Trophoblast cell (in vitro differentiated cells and primary cell): ENCODE results near the gene MAP7D1.

ENCODE experiments used
- DNase-seq, 2 donors: peaks; one replicate each; pipeline ENCODE4 v3.0.0-alpha.2; 2016
- H2AFZ ChIP-seq: 2 replicates; pipeline ENCODE4 v1.6.1; 2013; ENCODE audit warnings: low read length, moderate library complexity, mild to moderate bottlenecking; ENCODE audit not compliant: insufficient read depth, poor library complexity
- H2AK5ac ChIP-seq: 2 replicates; pipeline ENCODE4 v1.6.1; 2013; ENCODE audit warnings: mild to moderate bottlenecking, low read length
- H2BK120ac ChIP-seq: 2 replicates; pipeline ENCODE4 v1.6.1; 2013; ENCODE audit warnings: low read length, mild to moderate bottlenecking, moderate library complexity; ENCODE audit not compliant: insufficient read depth, poor library complexity
- H2BK12ac ChIP-seq: 2 replicates; pipeline ENCODE4 v1.6.1; 2013; ENCODE audit warnings: mild to moderate bottlenecking, low read length, moderate library complexity
- H2BK5ac ChIP-seq: 2 replicates; pipeline ENCODE4 v1.6.1; 2013; ENCODE audit warnings: low read length, low read depth, moderate library complexity, mild to moderate bottlenecking; ENCODE audit not compliant: poor library complexity
- H3K14ac ChIP-seq: 2 replicates; pipeline ENCODE4 v1.6.1; 2013; ENCODE audit warnings: mild to moderate bottlenecking, low read length
- H3K18ac ChIP-seq: 2 replicates; pipeline ENCODE4 v1.6.1; 2013; ENCODE audit warnings: mild to moderate bottlenecking, low read length
- H3K23ac ChIP-seq: 2 replicates; pipeline ENCODE4 v1.6.1; 2013; ENCODE audit warnings: low read length
- H3K27ac ChIP-seq: 2 replicates; pipeline ENCODE4 v1.5.1; 2013; ENCODE audit warnings: low read depth, mild to moderate bottlenecking, inconsistent platforms, low read length, moderate library complexity
- H3K27me3 ChIP-seq: 2 replicates; pipeline ENCODE4 v1.6.1; 2013; ENCODE audit warnings: inconsistent platforms, mild to moderate bottlenecking, low read length, moderate library complexity; ENCODE audit not compliant: insufficient read depth
- H3K36me3 ChIP-seq, 2 experiments: 1 replicate in 1 of 2; 2 replicates in 1 of 2; pipeline ENCODE4 v1.6.1; 2013; ENCODE audit warnings: low read length in 2 of 2, mild to moderate bottlenecking in 2 of 2, moderate library complexity in 1 of 2; ENCODE audit not compliant: insufficient read depth in 2 of 2, control insufficient read depth in 1 of 2
- H3K4ac ChIP-seq: 2 replicates; pipeline ENCODE4 v1.6.1; 2013; ENCODE audit warnings: low read depth, mild to moderate bottlenecking, low read length, moderate library complexity
- H3K4me1 ChIP-seq, 2 experiments: 1 replicate in 1 of 2; 2 replicates in 1 of 2; pipeline ENCODE4 v1.6.1; 2013; ENCODE audit warnings: low read length in 2 of 2, mild to moderate bottlenecking in 2 of 2, moderate library complexity in 1 of 2; ENCODE audit not compliant: insufficient read depth in 2 of 2, control insufficient read depth in 1 of 2
- H3K4me2 ChIP-seq: 2 replicates; pipeline ENCODE4 v1.6.1; 2013; ENCODE audit warnings: inconsistent platforms, mild to moderate bottlenecking, low read length, moderate library complexity
- H3K4me3 ChIP-seq: 2 replicates; pipeline ENCODE4 v1.5.1; 2013; ENCODE audit warnings: mild to moderate bottlenecking, low read depth, low read length, inconsistent platforms
- H3K79me1 ChIP-seq: one replicate; pipeline ENCODE4 v1.6.1; 2013; ENCODE audit warnings: low read length
- H3K79me2 ChIP-seq: 2 replicates; pipeline ENCODE4 v1.6.1; 2013; ENCODE audit warnings: low read length, mild to moderate bottlenecking; ENCODE audit not compliant: control insufficient read depth, insufficient read depth, poor library complexity
- H3K9ac ChIP-seq: 2 replicates; pipeline ENCODE4 v1.6.1; 2013; ENCODE audit warnings: mild to moderate bottlenecking, low read length
- H3K9me3 ChIP-seq: 2 replicates; pipeline ENCODE4 v1.6.1; 2013; ENCODE audit warnings: low read depth, mild to moderate bottlenecking, control low read depth, inconsistent platforms, low read length; ENCODE audit not compliant: insufficient read depth
- H4K12ac ChIP-seq: 2 replicates; pipeline ENCODE4 v1.6.1; 2013; ENCODE audit warnings: low read depth, mild to moderate bottlenecking, low read length, moderate library complexity
- H4K8ac ChIP-seq: 2 replicates; pipeline ENCODE4 v1.6.1; 2013; ENCODE audit warnings: low read depth, mild to moderate bottlenecking, low read length, moderate library complexity
- H4K91ac ChIP-seq: one replicate; pipeline ENCODE4 v1.6.1; 2013; ENCODE audit warnings: low read depth, mild to moderate bottlenecking, low read length, moderate library complexity
- WGBS: extraction: QIAGEN DNeasy Blood & Tissue Kit; methylation state at CpG from one replicate; pipeline ENCODE4 v1.1.7; 2013; ENCODE audit warnings: missing lambda C conversion rate; ENCODE audit not compliant: insufficient read length, insufficient coverage; ENCODE audit errors: extremely low coverage; 5-methylcytosine and 5-hydroxymethylcytosine counted together

The MAP7D1 gene

DNA sequence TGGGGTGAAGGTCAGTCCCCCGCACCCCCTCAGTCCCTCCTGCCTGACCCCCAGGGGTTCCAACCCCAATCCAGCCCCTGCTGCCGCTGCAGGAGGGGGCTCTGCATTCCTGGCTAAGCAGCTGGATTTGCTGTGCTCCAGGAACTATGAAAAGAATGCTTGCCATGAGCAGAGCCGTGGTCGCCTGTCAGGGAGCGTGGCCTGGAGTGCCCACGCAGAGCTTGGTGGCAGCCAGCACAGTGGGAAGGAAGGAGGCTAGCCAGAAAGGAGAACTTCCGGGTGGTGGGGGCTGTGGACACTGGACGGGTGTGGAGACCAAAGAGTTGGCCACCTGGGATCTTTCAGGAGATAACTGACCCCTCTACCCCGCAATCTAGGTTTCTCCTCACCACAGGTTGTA, 36.5 kb upstream of the MAP7D1 start:
- no peak overlapping the region for H2BK12ac ChIP-seq
- no peak overlapping the region for H3K27ac ChIP-seq
- H3K4me3 ChIP-seq: no peak overlapping the region
- no peak overlapping the region for H3K23ac ChIP-seq
- no peak overlapping the region for H2AFZ ChIP-seq
- no peak overlapping the region for H3K4ac ChIP-seq
- peaks cover 13% of the 10 kb centered on the region for H3K27me3 ChIP-seq
- no peak overlapping the region for H4K91ac ChIP-seq
- no peaks in the 10 kb centered on the region for H3K79me1 ChIP-seq
- no peak overlapping the region for H2AK5ac ChIP-seq
- no peaks in the 10 kb centered on the region for H3K79me2 ChIP-seq
- H4K8ac ChIP-seq: no peak overlapping the region
- peaks cover 12 to 16% of the 10 kb centered on the region in 2 experiments for H3K4me1 ChIP-seq
- no peaks in the 10 kb centered on the region for H3K9me3 ChIP-seq
- H3K14ac ChIP-seq: no peak overlapping the region
- no peak for DNase-seq
- H4K12ac ChIP-seq: no peak overlapping the region
- no peak overlapping the region for H3K18ac ChIP-seq
- H3K9ac ChIP-seq: no peak overlapping the region
- WGBS: no CpG with 5 or more reads among the region's 9 CpGs
- no peaks in the 10 kb centered on the region for H3K36me3 ChIP-seq
- H2BK5ac ChIP-seq: no peak overlapping the region
- no peak overlapping the region for H3K4me2 ChIP-seq
- H2BK120ac ChIP-seq: no peak overlapping the region

DNA sequence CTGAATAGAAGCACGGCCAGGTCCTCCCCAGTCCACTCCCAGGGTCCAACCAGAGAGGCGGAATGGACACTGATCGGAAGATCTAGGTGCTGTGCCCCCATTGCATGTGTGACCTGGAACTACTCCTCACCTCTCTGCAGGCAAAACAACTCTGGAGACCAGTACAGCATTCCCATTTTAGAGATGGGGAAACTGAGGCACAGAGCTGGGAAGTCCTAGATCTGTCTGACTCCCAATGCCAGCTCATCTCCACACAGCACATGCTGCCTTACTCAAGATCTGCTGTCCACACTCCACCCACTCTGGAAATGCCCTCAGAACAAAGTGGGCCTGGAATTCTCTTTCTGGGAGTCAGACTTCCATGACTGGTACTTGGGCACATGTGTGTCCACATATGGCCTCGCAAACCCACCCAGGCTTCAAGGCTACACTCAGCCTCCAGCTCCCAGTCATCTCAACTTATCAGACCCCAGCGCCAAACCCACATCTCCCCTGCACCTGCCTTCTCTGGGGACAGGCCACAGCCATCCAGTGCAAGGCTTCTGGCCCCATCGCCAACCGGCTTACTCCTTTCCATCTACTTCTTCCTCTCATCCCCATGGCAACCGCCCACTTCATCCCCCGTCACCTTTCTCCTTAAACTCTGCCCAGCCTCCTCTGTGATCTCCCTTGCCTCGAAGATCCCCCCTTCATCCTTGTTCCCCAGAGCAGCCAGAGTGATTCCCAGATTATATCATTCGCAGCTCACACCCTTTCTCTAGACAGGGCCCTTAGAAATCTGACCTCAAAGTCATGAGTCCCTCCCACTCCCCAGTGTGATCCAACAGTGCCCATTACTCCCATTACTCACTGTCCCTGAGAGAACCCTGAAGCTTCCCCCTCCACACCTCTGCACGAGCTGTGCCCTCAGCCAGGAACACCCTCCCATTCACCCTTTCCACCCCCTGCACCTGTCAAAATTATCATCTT, 33.6 kb upstream of the MAP7D1 start:
- H3K27ac ChIP-seq: no peak overlapping the region
- no peak overlapping the region for H2BK120ac ChIP-seq
- no peak for DNase-seq
- peaks cover 3% of the 10 kb centered on the region for H3K9me3 ChIP-seq
- no peak overlapping the region for H2BK5ac ChIP-seq
- no peaks in the 10 kb centered on the region for H3K79me2 ChIP-seq
- no peak overlapping the region for H4K8ac ChIP-seq
- peaks cover 7 to 11% of the 10 kb centered on the region in 2 experiments for H3K4me1 ChIP-seq
- no peak overlapping the region for H3K9ac ChIP-seq
- 100% methylated on average over 2 of the region's 12 CpGs for WGBS
- H3K14ac ChIP-seq: no peak overlapping the region
- H3K36me3 ChIP-seq: no peaks in the 10 kb centered on the region
- H4K91ac ChIP-seq: no peak overlapping the region
- no peaks in the 10 kb centered on the region for H3K79me1 ChIP-seq
- no peak overlapping the region for H4K12ac ChIP-seq
- H2BK12ac ChIP-seq: no peak overlapping the region
- H3K4me3 ChIP-seq: no peak overlapping the region
- H3K27me3 ChIP-seq: peaks cover 32% of the 10 kb centered on the region
- no peak overlapping the region for H3K4ac ChIP-seq
- H3K4me2 ChIP-seq: no peak overlapping the region
- H2AFZ ChIP-seq: no peak overlapping the region
- no peak overlapping the region for H3K23ac ChIP-seq
- H3K18ac ChIP-seq: no peak overlapping the region
- H2AK5ac ChIP-seq: no peak overlapping the region

DNA sequence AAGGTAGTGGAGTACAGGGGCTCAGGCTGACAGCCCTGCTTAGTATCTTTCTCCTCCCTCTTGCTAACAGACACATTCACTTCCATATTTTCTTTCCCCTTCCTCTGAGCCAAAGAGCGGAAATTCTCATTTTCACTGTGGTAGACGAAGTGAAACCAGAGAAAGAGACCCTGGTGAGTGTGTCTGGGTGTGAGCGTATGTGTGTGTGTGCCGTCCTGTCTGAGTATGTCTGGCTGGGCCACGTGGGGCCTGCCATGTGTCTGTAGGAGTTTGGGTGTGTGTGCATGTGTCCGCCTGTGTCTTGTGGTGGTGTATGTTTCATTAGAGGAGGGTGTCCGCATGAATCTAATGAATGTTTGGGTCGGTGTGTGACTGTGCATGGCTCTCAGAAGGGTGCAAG, 32.6 kb upstream of the MAP7D1 start:
- Histone ChIP-seq H3K27me3 (peaks cover 32% of the 10 kb centered on the region), H2AFZ (no peak overlapping the region), H4K91ac (no peak overlapping the region), H3K14ac (no peak overlapping the region), H2BK120ac (no peak overlapping the region), H3K79me2 (no peaks in the 10 kb centered on the region), H4K8ac (no peak overlapping the region), H3K27ac (no peak overlapping the region), H3K23ac (no peak overlapping the region), H3K79me1 (no peaks in the 10 kb centered on the region), H2BK12ac (no peak overlapping the region), H3K4me1 (peaks cover 7 to 11% of the 10 kb centered on the region in 2 experiments), H3K9ac (no peak overlapping the region), H2AK5ac (no peak overlapping the region), H3K4me2 (no peak overlapping the region), H3K9me3 (peaks cover 3% of the 10 kb centered on the region), H3K4ac (no peak overlapping the region), H3K36me3 (no peaks in the 10 kb centered on the region), H2BK5ac (no peak overlapping the region), H4K12ac (no peak overlapping the region), H3K4me3 (no peak overlapping the region), H3K18ac (no peak overlapping the region)
- peak; percentile 3 to 29 for DNase-seq
- WGBS: no CpG with 5 or more reads among the region's 8 CpGs

DNA sequence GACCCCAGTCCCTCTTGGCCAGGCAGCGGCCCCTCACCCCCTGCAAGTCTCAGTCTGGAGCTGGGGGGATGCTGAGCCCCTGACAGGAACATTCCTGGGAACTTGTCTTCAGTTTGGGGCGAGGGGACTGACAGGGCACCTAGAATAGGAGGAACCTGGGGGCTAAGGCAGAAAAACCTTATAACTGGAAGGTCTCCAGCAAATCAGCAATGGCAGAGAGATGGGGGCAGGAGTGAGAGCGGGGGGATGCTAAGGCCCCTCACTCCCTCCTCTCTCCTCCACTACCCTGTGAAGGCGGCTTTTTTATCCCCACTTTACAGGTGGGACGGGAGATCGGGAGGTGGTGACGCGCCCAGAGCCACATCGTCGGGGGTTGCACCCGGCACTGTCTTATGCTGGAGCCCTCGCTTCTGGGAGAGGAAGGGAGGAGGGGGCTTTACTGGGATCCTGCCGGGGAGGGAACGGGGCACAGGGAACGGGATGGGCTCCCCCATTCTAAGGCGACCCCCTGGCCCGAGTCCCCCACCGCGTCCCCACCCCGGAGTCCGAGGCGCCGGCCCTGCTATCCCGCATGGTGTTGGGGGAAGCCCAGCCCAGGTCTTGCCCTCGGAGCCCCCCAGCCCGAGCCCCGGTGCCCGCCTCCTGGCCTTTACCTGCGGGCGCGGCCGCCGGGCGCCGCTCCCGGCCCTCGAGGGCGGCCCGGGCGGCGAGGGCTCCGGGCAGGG, 31.4 kb upstream of the MAP7D1 start:
- WGBS: no CpG with 5 or more reads among the region's 42 CpGs

More for the DNA sequence above, 31.4 kb upstream of the MAP7D1 start:
- Histone ChIP-seq H3K79me2 (no peaks in the 10 kb centered on the region), H3K18ac (no peak overlapping the region), H4K8ac (no peak overlapping the region), H3K14ac (no peak overlapping the region), H3K4ac (no peak overlapping the region), H4K12ac (no peak overlapping the region), H4K91ac (no peak overlapping the region), H3K36me3 (no peaks in the 10 kb centered on the region), H3K4me2 (peak overlapping the region; percentile 53), H2AK5ac (no peak overlapping the region), H2AFZ (no peak overlapping the region), H3K4me3 (no peak overlapping the region), H3K4me1 (peaks cover 3 to 6% of the 10 kb centered on the region in 2 experiments), H2BK120ac (no peak overlapping the region), H3K9me3 (peaks cover 3% of the 10 kb centered on the region), H3K79me1 (no peaks in the 10 kb centered on the region), H3K27ac (no peak overlapping the region), H3K23ac (no peak overlapping the region), H3K27me3 (peaks cover 32% of the 10 kb centered on the region), H3K9ac (no peak overlapping the region), H2BK12ac (no peak overlapping the region), H2BK5ac (no peak overlapping the region)
- DNase-seq: no peak
